NCI-H2227 (cell line): ENCODE data around the gene PGLYRP1.

Source experiments
- DNase-seq: peaks from one replicate; lab custom pipeline; 2025; ENCODE audit not compliant: unreplicated experiment; lab: John Stamatoyannopoulos, UW

PGLYRP1 gene

GRCh38 chr19:46002678-46003275 lies 20.1 kb downstream of the PGLYRP1 start:
- DNase-seq, result no peak

- peak; percentile 73 for DNase-seq
These were observed 22.2 kb downstream of the PGLYRP1 start for GRCh38 chr19:46000491-46001246.

GRCh38 chr19:45999653-46000121 lies 23.2 kb downstream of the PGLYRP1 start:
- DNase-seq, result peak; percentile 73

- no peak for DNase-seq
These were observed 24.0 kb downstream of the PGLYRP1 start for GRCh38 chr19:45998834-45999233.

GRCh38 chr19:45996933-45997332 lies 25.9 kb downstream of the PGLYRP1 start:
- no peak for DNase-seq

GRCh38 chr19:45995715-45996385 lies 27.0 kb downstream of the PGLYRP1 start:
- DNase-seq, result no peak

GRCh38 chr19:45994998-45995714 lies 27.7 kb downstream of the PGLYRP1 start, which contains the start of gene CCDC61:
CCDC61 (plus strand) TSS chr19:45995467; CDS start chr19:46003019, 7,552 bp downstream.
- peak; percentile 99 for DNase-seq

- DNase-seq, result no peak
These were observed 28.3 kb downstream of the PGLYRP1 start for GRCh38 chr19:45994456-45994997.

- no peak for DNase-seq
These were observed 32.6 kb downstream of the PGLYRP1 start for GRCh38 chr19:45990113-45990728.

- no peak for DNase-seq
These were observed 37.5 kb downstream of the PGLYRP1 start for GRCh38 chr19:45985321-45985720.

- DNase-seq, result no peak
These were observed 41.5 kb downstream of the PGLYRP1 start for GRCh38 chr19:45981350-45981749.

GRCh38 chr19:45978156-45978555 lies 44.7 kb downstream of the PGLYRP1 start:
- no peak for DNase-seq

GRCh38 chr19:45976178-45976577 lies 46.7 kb downstream of the PGLYRP1 start:
- peak; percentile 89 for DNase-seq

GRCh38 chr19:45975306-45976070 lies 47.4 kb downstream of the PGLYRP1 start:
- DNase-seq, result peak; percentile 78

- peak; percentile 92 for DNase-seq
These were observed 49.1 kb downstream of the PGLYRP1 start, which contains the start of gene NOVA2 for GRCh38 chr19:45973553-45974338. NOVA2 (minus strand) TSS chr19:45973865; CDS start chr19:45973351, 514 bp downstream.

- DNase-seq, result no peak
These were observed 49.8 kb downstream of the PGLYRP1 start for GRCh38 chr19:45972947-45973540.

GRCh38 chr19:45972081-45972946 lies 50.5 kb downstream of the PGLYRP1 start:
- DNase-seq, result no peak
